Left ventricle myocardium inferior (tissue), 1 donor: Measurements from ENCODE around the gene GDPD3. TPM values are rescaled to one million over a fixed set of nuclear protein-coding genes. Genes with fewer than 3 reads are reported as not detected.

Source experiments
- DNase-seq: peaks from one replicate; pipeline ENCODE4 v3.0.0-alpha.2; 2020
- H3K27ac ChIP-seq: fragments of 200-600 bp; replicated peaks from 2 replicates; pipeline ENCODE4 v1.8.0; 2021
- H3K27me3 ChIP-seq: fragments of 200-600 bp; 2 replicates; pipeline ENCODE4 v1.8.0; 2021; ENCODE audit warnings: low read depth
- H3K36me3 ChIP-seq: fragments of 200-600 bp; 2 replicates; pipeline ENCODE4 v1.8.0; 2021
- H3K4me1 ChIP-seq: fragments of 200-600 bp; 2 replicates; pipeline ENCODE4 v1.8.0; 2021
- H3K4me3 ChIP-seq: fragments of 200-600 bp; 2 replicates; pipeline ENCODE4 v1.8.0; 2021; ENCODE audit warnings: mild to moderate bottlenecking, moderate library complexity
- H3K9me3 ChIP-seq: fragments of 200-600 bp; replicated peaks from 2 replicates; pipeline ENCODE4 v1.8.0; 2021
- intact Hi-C: fragments of 100-400 bp; cut with micrococcal nuclease; formaldehyde crosslinking; loops from one replicate; pipeline ENCODE4 v1.11.0; 2022
- total RNA-seq: library from RNA; stranded (reverse); fragmentation: NEBNext Ultra II Directional; extraction: Animal tissue kit (Norgen Biotek cat#: 25700); gene quantifications from one replicate; pipeline ENCODE4 v1.2.1, GENCODE V29; 2021
- TF ChIP-seq, protein P1 (sequence below): fragments of 200-600 bp; IDR thresholded peaks from 2 replicates; pipeline ENCODE4 v1.8.0; 2021; ENCODE audit warnings: antibody characterized with exemption, mild to moderate bottlenecking, borderline replicate concordance
- donor health status: DM: no; HTN: yes; CAD: no; lungs with severe emphysema.

The GDPD3 gene
- total RNA-seq, 1 donor from 2014 or later = 2.3 TPM

DNA sequence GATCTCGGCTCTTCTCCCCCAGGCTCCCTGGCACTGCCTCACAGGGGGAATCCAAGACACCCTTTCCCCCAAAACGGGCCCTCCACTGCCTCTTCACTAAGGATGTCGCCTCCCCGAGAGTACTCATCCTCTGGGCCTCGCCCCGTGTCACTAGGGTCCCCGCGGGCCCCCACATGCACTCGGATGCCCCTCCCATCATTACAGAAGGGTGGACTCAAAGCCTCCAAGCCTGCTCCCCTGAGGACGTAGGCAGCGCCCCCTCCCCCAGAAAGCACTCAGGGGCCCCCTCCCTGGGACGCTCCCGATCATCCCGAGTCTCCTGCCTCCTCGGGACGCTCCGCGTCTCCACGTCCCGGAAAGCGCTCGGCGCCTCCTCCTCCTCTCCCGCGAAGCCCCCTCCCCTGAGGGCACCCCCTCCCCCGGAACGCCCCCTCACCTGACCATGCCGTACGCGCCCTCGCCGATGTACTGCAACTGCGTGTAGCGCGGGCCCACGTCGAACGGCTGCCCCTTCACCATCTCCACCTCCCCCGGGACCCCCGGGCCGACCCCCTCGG lies 9.3 kb upstream of the GDPD3 start:
- H3K36me3 ChIP-seq = peaks cover 35% of the 10 kb centered on the region
- TF ChIP-seq, protein P1, sequence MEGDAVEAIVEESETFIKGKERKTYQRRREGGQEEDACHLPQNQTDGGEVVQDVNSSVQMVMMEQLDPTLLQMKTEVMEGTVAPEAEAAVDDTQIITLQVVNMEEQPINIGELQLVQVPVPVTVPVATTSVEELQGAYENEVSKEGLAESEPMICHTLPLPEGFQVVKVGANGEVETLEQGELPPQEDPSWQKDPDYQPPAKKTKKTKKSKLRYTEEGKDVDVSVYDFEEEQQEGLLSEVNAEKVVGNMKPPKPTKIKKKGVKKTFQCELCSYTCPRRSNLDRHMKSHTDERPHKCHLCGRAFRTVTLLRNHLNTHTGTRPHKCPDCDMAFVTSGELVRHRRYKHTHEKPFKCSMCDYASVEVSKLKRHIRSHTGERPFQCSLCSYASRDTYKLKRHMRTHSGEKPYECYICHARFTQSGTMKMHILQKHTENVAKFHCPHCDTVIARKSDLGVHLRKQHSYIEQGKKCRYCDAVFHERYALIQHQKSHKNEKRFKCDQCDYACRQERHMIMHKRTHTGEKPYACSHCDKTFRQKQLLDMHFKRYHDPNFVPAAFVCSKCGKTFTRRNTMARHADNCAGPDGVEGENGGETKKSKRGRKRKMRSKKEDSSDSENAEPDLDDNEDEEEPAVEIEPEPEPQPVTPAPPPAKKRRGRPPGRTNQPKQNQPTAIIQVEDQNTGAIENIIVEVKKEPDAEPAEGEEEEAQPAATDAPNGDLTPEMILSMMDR = no peak
- DNase-seq = no peak
- H3K9me3 ChIP-seq = no peaks in the 10 kb centered on the region
- intact Hi-C loops = no loop called here
- H3K27ac ChIP-seq = peak overlapping the region; percentile 97
- peak overlapping the region; percentile 95 for H3K4me3 ChIP-seq
- H3K4me1 ChIP-seq = peaks cover 39% of the 10 kb centered on the region
- H3K27me3 ChIP-seq = no peaks in the 10 kb centered on the region

- DNase-seq = peak; percentile 82
- intact Hi-C loops = no loop called here
- no peaks in the 10 kb centered on the region for H3K9me3 ChIP-seq
These were observed 8.6 kb upstream of the GDPD3 start for GRCh38 chr16:30121741-30122571.

GRCh38 chr16:30120340-30121105 lies 7.2 kb upstream of the GDPD3 start:
- TF ChIP-seq, protein P1 = no peak
- intact Hi-C loops = no loop called here
- H3K36me3 ChIP-seq = peaks cover 56% of the 10 kb centered on the region
- H3K9me3 ChIP-seq = no peaks in the 10 kb centered on the region
- DNase-seq = no peak
- no peaks in the 10 kb centered on the region for H3K27me3 ChIP-seq
- peaks cover 39% of the 10 kb centered on the region for H3K4me1 ChIP-seq
- H3K4me3 ChIP-seq = peak overlapping the region; percentile 95
- peak overlapping the region; percentile 97 for H3K27ac ChIP-seq

More at GRCh38 chr16:30121741-30122571, 8.6 kb upstream of the GDPD3 start:
- H3K36me3 ChIP-seq = peaks cover 42% of the 10 kb centered on the region
- no peaks in the 10 kb centered on the region for H3K27me3 ChIP-seq
- TF ChIP-seq, protein P1 = no peak
- peaks cover 39% of the 10 kb centered on the region for H3K4me1 ChIP-seq
- peak overlapping the region; percentile 95 for H3K4me3 ChIP-seq
- peak overlapping the region; percentile 97 for H3K27ac ChIP-seq

- H3K4me1 ChIP-seq = peaks cover 39% of the 10 kb centered on the region
- H3K9me3 ChIP-seq = no peaks in the 10 kb centered on the region
- H3K4me3 ChIP-seq = no peak overlapping the region
- TF ChIP-seq, protein P1 = no peak
- no peaks in the 10 kb centered on the region for H3K27me3 ChIP-seq
- intact Hi-C loops = no loop called here
- H3K27ac ChIP-seq = no peak overlapping the region
- H3K36me3 ChIP-seq = peaks cover 67% of the 10 kb centered on the region
- DNase-seq = no peak
These were observed 6.1 kb upstream of the GDPD3 start for GRCh38 chr16:30119428-30119827.

DNA sequence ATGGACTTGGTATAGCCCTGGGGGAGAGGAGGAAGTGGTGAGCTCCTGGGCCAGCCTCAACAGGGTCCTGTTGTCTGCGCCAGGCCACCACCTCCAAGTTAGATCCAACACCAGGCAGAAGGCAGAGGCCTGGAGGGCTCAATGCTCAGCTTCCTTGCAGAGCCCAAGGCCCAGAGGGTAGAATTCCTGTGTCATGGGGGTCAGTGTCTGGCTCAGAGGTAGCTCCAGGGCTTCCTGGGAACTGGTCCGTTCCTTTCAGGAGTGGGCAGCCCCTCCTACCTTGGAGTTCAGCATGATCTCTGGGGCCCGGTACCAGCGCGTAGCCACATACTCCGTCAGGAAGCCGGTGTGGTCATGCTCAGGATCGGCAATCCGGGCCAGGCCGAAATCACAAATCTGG lies 4.4 kb upstream of the GDPD3 start:
- H3K36me3 ChIP-seq = peaks cover 75% of the 10 kb centered on the region
- H3K4me1 ChIP-seq = peaks cover 40% of the 10 kb centered on the region
- no peak overlapping the region for H3K4me3 ChIP-seq
- no peak overlapping the region for H3K27ac ChIP-seq
- no peaks in the 10 kb centered on the region for H3K27me3 ChIP-seq
- intact Hi-C loops = no loop called here
- no peak for DNase-seq
- TF ChIP-seq, protein P1 = no peak
- no peaks in the 10 kb centered on the region for H3K9me3 ChIP-seq
